HEK293T (cell line): ENCODE results near the gene RPTOR.

ENCODE experiments used
- CTCF ChIA-PET: fragments of 350-600 bp; formaldehyde crosslinking; extraction: SDS; loops from one replicate; lab custom pipeline; 2021; ENCODE audit warnings: antibody characterized with exemption, inconsistent platforms; lab: Yijun Ruan, JAX
- POLR2A ChIA-PET: fragments of 350-600 bp; formaldehyde crosslinking; extraction: SDS; loops from one replicate; lab custom pipeline; 2020; ENCODE audit warnings: antibody characterized with exemption, inconsistent platforms; lab: Yijun Ruan, JAX
- DNase-seq: peaks from one replicate; pipeline ENCODE4 v3.0.0; 2012; ENCODE audit warnings: mixed read lengths; ENCODE audit errors: extremely low spot score
- ARNT ChIP-seq: fragments of 450-650 bp; IDR thresholded peaks from 2 replicates; pipeline ENCODE4 v1.6.1; 2017; ENCODE audit warnings: mild to moderate bottlenecking
- BHLHE40 ChIP-seq: fragments of 450-650 bp; IDR thresholded peaks from 2 replicates; pipeline ENCODE4 v1.6.1; 2016; ENCODE audit warnings: mild to moderate bottlenecking, moderate library complexity, borderline replicate concordance
- CTBP1 ChIP-seq: fragments of 450-650 bp; IDR thresholded peaks from 2 replicates; pipeline ENCODE4 v1.6.1; 2016; ENCODE audit warnings: borderline replicate concordance
- ELF4 ChIP-seq: fragments of 450-650 bp; IDR thresholded peaks from 2 replicates; pipeline ENCODE4 v1.6.1; 2017; ENCODE audit warnings: antibody characterized with exemption
- FOXA1 ChIP-seq: fragments of 450-650 bp; IDR thresholded peaks from 2 replicates; pipeline ENCODE4 v1.6.1; 2016; ENCODE audit warnings: mild to moderate bottlenecking
- FOXK2 ChIP-seq: fragments of 450-650 bp; IDR thresholded peaks from 2 replicates; pipeline ENCODE4 v1.6.1; 2016; ENCODE audit warnings: mild to moderate bottlenecking
- FOXM1 ChIP-seq: fragments of 450-650 bp; IDR thresholded peaks from 2 replicates; pipeline ENCODE4 v1.6.1; 2017; ENCODE audit warnings: mild to moderate bottlenecking, borderline replicate concordance
- HDGF ChIP-seq: fragments of 450-650 bp; IDR thresholded peaks from 2 replicates; pipeline ENCODE4 v1.6.1; 2017; ENCODE audit warnings: antibody characterized with exemption, borderline replicate concordance
- L3MBTL2 ChIP-seq: fragments of 450-650 bp; conservative IDR thresholded peaks from 2 replicates; pipeline ENCODE4 v1.6.1; 2016; ENCODE audit warnings: mild to moderate bottlenecking
- LEF1 ChIP-seq: fragments of 450-650 bp; IDR thresholded peaks from 2 replicates; pipeline ENCODE4 v1.6.1; 2017; ENCODE audit warnings: mild to moderate bottlenecking, borderline replicate concordance
- NFRKB ChIP-seq: fragments of 450-650 bp; IDR thresholded peaks from 2 replicates; pipeline ENCODE4 v1.6.1; 2016; ENCODE audit warnings: mild to moderate bottlenecking, moderate library complexity
- SP1 ChIP-seq: fragments of 450-650 bp; IDR thresholded peaks from 2 replicates; pipeline ENCODE4 v1.6.1; 2017
- SUZ12 ChIP-seq: fragments of 450-650 bp; IDR thresholded peaks from 2 replicates; pipeline ENCODE4 v1.6.1; 2016; ENCODE audit warnings: mild to moderate bottlenecking
- TARDBP ChIP-seq: fragments of 450-650 bp; IDR thresholded peaks from 2 replicates; pipeline ENCODE4 v1.6.1; 2016
- ZNF384 ChIP-seq: fragments of 450-650 bp; IDR thresholded peaks from 2 replicates; pipeline ENCODE4 v1.6.1; 2016
- TF ChIP-seq, protein P1 (sequence below): fragments of 450-650 bp; IDR thresholded peaks from 2 replicates; pipeline ENCODE4 v1.6.1; 2016

Gene RPTOR

DNA sequence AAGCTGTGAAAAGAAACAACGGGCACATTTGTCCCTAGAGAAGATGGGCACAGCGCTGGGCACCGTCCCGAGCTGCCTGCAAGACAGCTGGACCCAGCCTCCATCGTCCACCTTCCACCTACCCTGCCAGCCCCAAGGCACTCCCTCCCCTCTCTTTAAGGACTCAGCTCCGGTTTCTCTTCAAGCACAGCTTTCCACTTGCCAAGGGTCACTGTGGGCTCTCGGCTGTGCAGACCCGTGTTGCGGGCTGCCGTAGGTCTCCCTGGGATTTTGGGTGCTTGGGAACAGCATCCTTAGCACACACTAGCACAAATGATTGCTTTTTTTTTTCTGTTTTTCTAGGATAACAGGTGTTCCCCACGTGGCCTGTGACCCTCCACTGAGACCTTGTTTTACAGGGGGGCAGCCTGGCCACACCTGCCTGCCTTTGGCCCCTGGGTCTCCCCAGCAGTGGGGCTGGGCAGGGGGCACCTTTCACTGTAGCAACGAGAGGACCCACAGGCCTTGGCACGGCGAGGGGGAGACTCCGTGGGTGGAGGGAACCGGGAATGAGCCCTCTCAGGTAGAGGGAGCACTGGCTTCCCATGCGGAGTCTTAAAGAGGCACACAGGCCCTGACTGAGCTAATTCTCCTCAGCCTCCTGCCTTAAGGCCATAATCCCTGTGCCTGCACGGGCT is 448.4 kb downstream of the RPTOR start:
- no peak for TF ChIP-seq ARNT
- no peak for TF ChIP-seq ELF4
- no peak for TF ChIP-seq FOXA1
- TF ChIP-seq ZNF384 = no peak
- no peak for TF ChIP-seq BHLHE40
- TF ChIP-seq TARDBP = no peak
- TF ChIP-seq HDGF = no peak
- TF ChIP-seq LEF1 = no peak
- TF ChIP-seq CTBP1 = no peak
- TF ChIP-seq L3MBTL2 = no peak
- TF ChIP-seq, protein P1, sequence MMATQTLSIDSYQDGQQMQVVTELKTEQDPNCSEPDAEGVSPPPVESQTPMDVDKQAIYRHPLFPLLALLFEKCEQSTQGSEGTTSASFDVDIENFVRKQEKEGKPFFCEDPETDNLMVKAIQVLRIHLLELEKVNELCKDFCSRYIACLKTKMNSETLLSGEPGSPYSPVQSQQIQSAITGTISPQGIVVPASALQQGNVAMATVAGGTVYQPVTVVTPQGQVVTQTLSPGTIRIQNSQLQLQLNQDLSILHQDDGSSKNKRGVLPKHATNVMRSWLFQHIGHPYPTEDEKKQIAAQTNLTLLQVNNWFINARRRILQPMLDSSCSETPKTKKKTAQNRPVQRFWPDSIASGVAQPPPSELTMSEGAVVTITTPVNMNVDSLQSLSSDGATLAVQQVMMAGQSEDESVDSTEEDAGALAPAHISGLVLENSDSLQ = no peak
- TF ChIP-seq SUZ12 = no peak
- ChIA-PET CTCF (interaction anchor here (0.8 to 2.3 kb wide), 3 partner anchors 30 to 104 kb away, joined by 3 to 5 read pairs (median 3); no protein-coding TSS in a partner anchor), POLR2A (interaction anchor here (0.7 kb wide), 2 partner anchors 95 to 113 kb away, joined by 3 read pairs; no protein-coding TSS in a partner anchor)
- no peak for DNase-seq

DNA sequence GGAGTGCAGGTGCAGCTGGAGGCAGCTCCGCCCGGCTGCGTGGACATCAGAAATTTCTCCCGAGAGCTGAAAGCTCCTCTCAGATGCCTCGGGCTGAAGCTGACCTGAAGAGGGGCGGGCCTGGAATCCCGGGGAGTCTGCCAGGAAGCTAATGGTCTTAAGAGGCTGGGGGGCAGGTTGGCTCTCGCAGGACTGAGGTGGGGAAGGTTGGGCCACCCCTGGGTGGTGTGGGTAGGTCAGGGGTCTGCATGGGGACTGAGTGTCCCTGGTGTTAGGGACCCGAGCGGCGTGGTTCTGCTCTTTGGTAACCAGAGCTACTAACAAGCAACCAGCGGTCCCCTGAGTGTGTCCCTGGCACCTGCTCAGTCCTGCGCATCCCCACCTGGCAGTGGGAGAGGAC is 450.5 kb downstream of the RPTOR start:
- no peak for TF ChIP-seq SP1
- no peak for TF ChIP-seq FOXA1
- no peak for TF ChIP-seq BHLHE40
- TF ChIP-seq, protein P1 = no peak
- no peak for TF ChIP-seq FOXK2
- TF ChIP-seq HDGF = no peak
- TF ChIP-seq CTBP1 = no peak
- no peak for TF ChIP-seq NFRKB
- no peak for TF ChIP-seq TARDBP
- TF ChIP-seq FOXM1 = no peak
- no peak for TF ChIP-seq ZNF384
- TF ChIP-seq LEF1 = no peak
- no peak for TF ChIP-seq ELF4
- TF ChIP-seq L3MBTL2 = no peak
- TF ChIP-seq SUZ12 = no peak
- no peak for TF ChIP-seq ARNT
- POLR2A ChIA-PET = no interaction called here

DNA sequence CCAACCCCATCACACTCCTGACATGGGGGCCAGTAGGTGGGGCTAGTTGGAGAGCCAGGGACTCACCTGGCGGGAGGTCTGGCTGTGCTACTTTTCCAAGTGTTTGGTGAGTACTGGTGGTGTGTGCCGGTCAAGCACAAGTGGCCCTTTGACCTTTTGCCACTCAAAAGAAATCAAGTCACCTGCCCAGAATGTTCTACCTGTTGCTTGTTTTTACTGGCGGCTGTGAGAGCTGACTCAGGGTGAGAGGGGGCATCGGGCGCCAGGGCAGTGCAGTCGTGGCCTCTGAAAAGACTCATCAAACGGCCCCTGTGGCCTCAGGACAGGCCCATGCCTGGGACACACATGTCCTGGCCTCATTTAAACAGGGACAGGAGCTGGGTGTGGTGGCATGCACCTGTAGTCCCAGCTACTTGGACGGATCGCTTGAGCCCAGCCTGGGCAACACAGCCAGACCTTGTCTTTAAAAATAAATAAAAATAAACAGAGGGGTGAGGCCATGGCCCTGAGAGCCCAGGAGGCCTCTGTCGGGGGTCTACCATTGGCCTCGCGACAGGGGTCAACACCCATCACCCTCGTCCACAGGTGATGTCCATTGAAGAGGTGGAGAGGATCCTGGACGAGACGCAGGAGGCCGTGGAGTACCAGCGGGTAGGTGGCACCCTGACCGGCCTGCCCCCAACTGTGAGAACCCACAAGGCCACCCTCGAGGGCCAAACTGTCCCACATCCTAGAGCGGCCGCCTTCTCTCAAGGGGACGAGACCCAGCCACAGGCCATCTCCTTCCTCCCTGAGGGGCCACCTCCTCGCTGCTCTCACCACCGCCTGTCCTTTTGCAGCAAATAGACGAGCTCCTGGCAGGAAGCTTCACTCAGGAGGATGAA is 452.0 kb downstream of the RPTOR start:
- ChIA-PET POLR2A (no interaction called here), CTCF (no interaction called here)
- TF ChIP-seq ZNF384 (no peak), FOXM1 (no peak), FOXA1 (no peak), ARNT (no peak), TARDBP (no peak), SP1 (no peak), FOXK2 (no peak)
- TF ChIP-seq, protein P1 = no peak
- DNase-seq = no peak

More for the DNA sequence above, 450.5 kb downstream of the RPTOR start:
- CTCF ChIA-PET = no interaction called here
- no peak for DNase-seq

DNA sequence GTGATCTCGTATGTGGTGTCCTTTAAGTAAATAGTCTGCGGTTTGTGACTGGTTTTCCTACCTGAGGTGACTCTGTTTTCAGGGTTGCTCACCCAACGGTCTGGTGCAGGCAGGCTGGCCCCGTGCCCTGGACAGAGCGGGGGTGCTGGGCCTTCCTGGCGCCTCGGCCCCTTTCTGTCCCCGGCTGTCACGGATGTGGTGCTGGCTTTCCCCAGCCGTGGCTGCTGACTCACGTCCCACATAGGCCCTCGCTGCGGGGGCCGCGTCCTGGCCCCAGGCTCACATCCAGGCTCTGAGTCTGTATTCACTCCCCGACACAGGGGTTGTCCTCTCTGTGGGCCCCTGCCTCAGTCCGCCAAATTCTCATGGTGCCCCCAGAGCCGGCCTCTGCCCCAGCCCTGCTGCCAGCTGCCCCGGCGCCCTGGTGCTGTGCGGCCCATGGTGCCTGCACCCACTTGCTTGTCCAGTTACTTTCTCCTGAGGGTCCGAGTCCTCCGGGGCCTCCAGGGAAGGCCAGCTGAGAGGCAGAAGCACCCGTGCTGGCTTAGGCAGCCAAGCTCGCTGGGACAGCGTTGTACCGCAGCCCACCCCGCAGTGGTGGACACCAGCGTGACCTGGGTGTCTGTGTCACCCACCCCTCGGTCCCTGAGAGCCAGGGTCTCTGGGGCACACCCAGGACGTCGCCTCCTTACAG is 452.9 kb downstream of the RPTOR start:
- ChIA-PET POLR2A (no interaction called here), CTCF (no interaction called here)
- no peak for DNase-seq
- TF ChIP-seq BHLHE40 = no peak
- TF ChIP-seq FOXM1 = no peak
- TF ChIP-seq ARNT = no peak
- no peak for TF ChIP-seq LEF1
- no peak for TF ChIP-seq FOXK2
- no peak for TF ChIP-seq FOXA1
- TF ChIP-seq ELF4 = no peak
- TF ChIP-seq L3MBTL2 = no peak
- TF ChIP-seq TARDBP = no peak
- no peak for TF ChIP-seq SP1
- TF ChIP-seq HDGF = no peak
- TF ChIP-seq ZNF384 = no peak
- no peak for TF ChIP-seq SUZ12
- TF ChIP-seq, protein P1 = no peak
- no peak for TF ChIP-seq NFRKB
- no peak for TF ChIP-seq CTBP1
